HG02798 (cell line): Measurements from ENCODE around the gene NCBP3.

ENCODE experiments used
- ATAC-seq: cut with Tn5 transposase; IDR thresholded peaks from one replicate; pipeline ENCODE4 v1.9.1; 2021; ENCODE audit warnings: mild to moderate bottlenecking; ENCODE audit not compliant: unreplicated experiment, poor library complexity

NCBP3 gene

GRCh38 chr17:3815122-3815521, 30.9 kb downstream of the NCBP3 start:
- no peak for ATAC-seq

GRCh38 chr17:3814361-3814760, 31.7 kb downstream of the NCBP3 start:
- ATAC-seq, result no peak

- no peak for ATAC-seq
Observed at GRCh38 chr17:3813171-3813570, 32.9 kb downstream of the NCBP3 start.

- no peak for ATAC-seq
Observed at GRCh38 chr17:3812771-3813170, 33.3 kb downstream of the NCBP3 start.

- no peak for ATAC-seq
Observed at GRCh38 chr17:3812284-3812683, 33.8 kb downstream of the NCBP3 start.

- ATAC-seq, result no peak
Observed at GRCh38 chr17:3810019-3810418, 36.0 kb downstream of the NCBP3 start.

- ATAC-seq, result no peak
Observed at GRCh38 chr17:3809135-3809534, 36.9 kb downstream of the NCBP3 start.

- no peak for ATAC-seq
Observed at GRCh38 chr17:3808701-3809100, 37.3 kb downstream of the NCBP3 start.

GRCh38 chr17:3805581-3805980, 40.5 kb downstream of the NCBP3 start:
- no peak for ATAC-seq

- ATAC-seq, result peak; percentile 47
Observed at GRCh38 chr17:3804503-3804931, 41.5 kb downstream of the NCBP3 start.

GRCh38 chr17:3803308-3803640, 42.8 kb downstream of the NCBP3 start:
- ATAC-seq, result no peak

GRCh38 chr17:3802461-3803307, 43.4 kb downstream of the NCBP3 start:
- ATAC-seq, result no peak

- ATAC-seq, result no peak
Observed at GRCh38 chr17:3801792-3802191, 44.3 kb downstream of the NCBP3 start.

- ATAC-seq, result no peak
Observed at GRCh38 chr17:3801347-3801746, 44.7 kb downstream of the NCBP3 start.

- no peak for ATAC-seq
Observed at GRCh38 chr17:3800362-3801271, 45.4 kb downstream of the NCBP3 start, which contains the start of gene ITGAE. Gene ITGAE, minus strand, starts transcription at chr17:3801188. Its CDS starts 44 bp downstream, at chr17:3801144.

GRCh38 chr17:3799181-3799945, 46.7 kb downstream of the NCBP3 start:
- ATAC-seq, result no peak

GRCh38 chr17:3798273-3799180, 47.5 kb downstream of the NCBP3 start:
- no peak for ATAC-seq

- ATAC-seq, result no peak
Observed at GRCh38 chr17:3796822-3797170, 49.2 kb downstream of the NCBP3 start.

- no peak for ATAC-seq
Observed at GRCh38 chr17:3796110-3796821, 49.8 kb downstream of the NCBP3 start.
